K562 (cell line): ENCODE data around the gene GLRX5. TPM values are rescaled to one million over a fixed set of nuclear protein-coding genes. Genes with fewer than 3 reads are reported as not detected.

Source experiments
- CBFA2T3 ChIP-seq: fragments of 450-650 bp; IDR thresholded peaks from 2 replicates; pipeline ENCODE4 v1.6.1; 2017
- FOXM1 ChIP-seq, 2 experiments: fragments of 450-650 bp in 1 of 2; sonication (generic) in 1 of 2; formaldehyde crosslinking in 1 of 2; IDR thresholded peaks; 2 replicates each; pipeline versions ENCODE4 v1.6.1 to v1.9.0; 2017 to 2022; ENCODE audit warnings: low read depth in 2 of 2, mild to moderate bottlenecking in 2 of 2, missing genetic modification reagents in 1 of 2, moderate library complexity in 1 of 2
- JUNB ChIP-seq: fragments of 450-650 bp; formaldehyde crosslinking; conservative IDR thresholded peaks from 2 replicates; pipeline ENCODE4 v1.4.0; 2020; ENCODE audit warnings: mild to moderate bottlenecking
- KLF16 ChIP-seq: IDR thresholded peaks from 2 replicates; pipeline ENCODE4 v1.6.1; 2016; ENCODE audit warnings: antibody characterized with exemption
- NCOR1 ChIP-seq: fragments of 450-650 bp; IDR thresholded peaks from 2 replicates; pipeline ENCODE4 v1.6.1; 2016; ENCODE audit warnings: mild to moderate bottlenecking, moderate library complexity
- POLR2H ChIP-seq: IDR thresholded peaks from 2 replicates; pipeline ENCODE4 v1.6.1; 2016; ENCODE audit warnings: missing genetic modification characterization, low read depth, mild to moderate bottlenecking, control low read depth, missing compliant biosample characterization, moderate library complexity
- TAF9B ChIP-seq: fragments of 450-650 bp; IDR thresholded peaks from 2 replicates; pipeline ENCODE4 v1.6.1; 2018; ENCODE audit warnings: mild to moderate bottlenecking; ENCODE audit not compliant: partially characterized antibody
- TEAD4 ChIP-seq, 2 experiments: sonication (generic) in 1 of 2; formaldehyde crosslinking in 1 of 2; IDR thresholded peaks; 2 replicates each; pipeline versions ENCODE4 v1.6.1 to v1.8.0; 2012 to 2022; ENCODE audit warnings: borderline replicate concordance in 1 of 2, inconsistent platforms in 1 of 2, low read length in 1 of 2, mild to moderate bottlenecking in 1 of 2, missing genetic modification reagents in 1 of 2
- ZBTB7A ChIP-seq: IDR thresholded peaks from 2 replicates; pipeline ENCODE4 v1.6.1; 2011; ENCODE audit warnings: low read depth, mild to moderate bottlenecking, low read length, moderate library complexity, borderline replicate concordance; ENCODE audit not compliant: control insufficient read depth
- ZNF318 ChIP-seq, 2 experiments: fragments of 450-650 bp; IDR thresholded peaks; 2 replicates each; pipeline ENCODE4 v1.6.1; 2016; ENCODE audit warnings: mild to moderate bottlenecking in 2 of 2, borderline replicate concordance in 1 of 2, low read depth in 1 of 2, moderate library complexity in 1 of 2
- polyA plus RNA-seq, 8 experiments: library from polyadenylated mRNA; depleted of rRNA in 4 of 8; stranded (reverse) in 5 of 8; unstranded in 3 of 8; fragments of >200 nt; fragmentation: Nextera tagmentation in 2 of 8; fragmentation: Illumina TruSeq in 1 of 8; extraction: Ambion mirVana in 2 of 8; extraction: Trizol in 1 of 8; gene quantifications; 2 replicates each; pipeline versions ENCODE4 v1.2.1 to v1.2.3, GENCODE V29; 2011 to 2014; ENCODE audit warnings: inconsistent platforms in 1 of 8, missing spikeins in 1 of 8
- total RNA-seq, 7 experiments: library from RNA; depleted of rRNA in 6 of 7; stranded (reverse); fragments of >200 nt in 6 of 7; fragmentation: Illumina TruSeq in 2 of 7; extraction: Trizol in 2 of 7; gene quantifications; 2 replicates each; pipeline versions ENCODE4 v1.2.1 to v1.2.3, GENCODE V29; 2011 to 2021; ENCODE audit warnings: low replicate concordance in 1 of 7
- TF ChIP-seq, protein P1 (sequence below): fragments of 450-650 bp; IDR thresholded peaks from 2 replicates; pipeline ENCODE4 v1.6.1; 2017; ENCODE audit warnings: antibody characterized with exemption, mild to moderate bottlenecking

GLRX5 gene
- total and polyA plus RNA-seq, 9 of the 15 experiments (the other 6 are each of a cell fraction or from before 2014, with no cell fraction given): 16.7 to 96.8 (median 66.8) TPM

DNA sequence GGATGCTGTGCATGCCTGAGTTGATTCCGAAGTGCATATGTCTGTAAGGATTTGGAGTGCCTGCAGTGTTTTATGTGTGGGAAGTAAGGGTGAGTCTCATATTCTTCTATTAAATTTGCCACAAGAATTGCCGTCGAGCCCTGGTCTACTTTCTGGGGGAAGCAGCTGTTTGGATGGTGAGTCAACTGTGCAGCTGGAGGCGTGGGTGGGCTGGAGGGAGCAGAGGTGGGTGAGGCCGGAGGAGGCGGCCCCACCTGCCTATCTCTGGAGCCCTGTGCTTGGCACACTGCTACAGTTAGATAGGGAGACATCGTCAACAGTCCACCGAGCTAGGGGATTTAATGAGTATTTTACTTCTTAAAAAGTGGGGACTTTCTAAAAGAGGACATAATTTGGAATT is 9.7 kb downstream of the GLRX5 start (continued):
- TF ChIP-seq POLR2H (no peak), NCOR1 (peak; percentile 82), ZBTB7A (peak; percentile 42; the same call in 1 of the 2 replicates), ZNF318 (IDR thresholded peaks at IDR 0.05; ENCODE audit: borderline replicate concordance in 1 of 2, low read depth in 1 of 2) (no peak), FOXM1 (IDR thresholded peaks at IDR 0.05; ENCODE audit: low read depth) (peak; percentile 46; the same call in 1 of the 2 replicates), FOXM1 (CRISPR knock-in tag; IDR thresholded peaks at IDR 0.05; ENCODE audit: low read depth) (no peak), TEAD4 (IDR thresholded peaks at IDR 0.05; ENCODE audit: low read length) (peak; percentile 88), TEAD4 (CRISPR knock-in tag; IDR thresholded peaks at IDR 0.05; ENCODE audit: borderline replicate concordance) (no peak), KLF16 (peak; percentile 85), JUNB (CRISPR knock-in tag) (no peak), CBFA2T3 (peak; percentile 96), TAF9B (peak; percentile 88)
- TF ChIP-seq, protein P1, sequence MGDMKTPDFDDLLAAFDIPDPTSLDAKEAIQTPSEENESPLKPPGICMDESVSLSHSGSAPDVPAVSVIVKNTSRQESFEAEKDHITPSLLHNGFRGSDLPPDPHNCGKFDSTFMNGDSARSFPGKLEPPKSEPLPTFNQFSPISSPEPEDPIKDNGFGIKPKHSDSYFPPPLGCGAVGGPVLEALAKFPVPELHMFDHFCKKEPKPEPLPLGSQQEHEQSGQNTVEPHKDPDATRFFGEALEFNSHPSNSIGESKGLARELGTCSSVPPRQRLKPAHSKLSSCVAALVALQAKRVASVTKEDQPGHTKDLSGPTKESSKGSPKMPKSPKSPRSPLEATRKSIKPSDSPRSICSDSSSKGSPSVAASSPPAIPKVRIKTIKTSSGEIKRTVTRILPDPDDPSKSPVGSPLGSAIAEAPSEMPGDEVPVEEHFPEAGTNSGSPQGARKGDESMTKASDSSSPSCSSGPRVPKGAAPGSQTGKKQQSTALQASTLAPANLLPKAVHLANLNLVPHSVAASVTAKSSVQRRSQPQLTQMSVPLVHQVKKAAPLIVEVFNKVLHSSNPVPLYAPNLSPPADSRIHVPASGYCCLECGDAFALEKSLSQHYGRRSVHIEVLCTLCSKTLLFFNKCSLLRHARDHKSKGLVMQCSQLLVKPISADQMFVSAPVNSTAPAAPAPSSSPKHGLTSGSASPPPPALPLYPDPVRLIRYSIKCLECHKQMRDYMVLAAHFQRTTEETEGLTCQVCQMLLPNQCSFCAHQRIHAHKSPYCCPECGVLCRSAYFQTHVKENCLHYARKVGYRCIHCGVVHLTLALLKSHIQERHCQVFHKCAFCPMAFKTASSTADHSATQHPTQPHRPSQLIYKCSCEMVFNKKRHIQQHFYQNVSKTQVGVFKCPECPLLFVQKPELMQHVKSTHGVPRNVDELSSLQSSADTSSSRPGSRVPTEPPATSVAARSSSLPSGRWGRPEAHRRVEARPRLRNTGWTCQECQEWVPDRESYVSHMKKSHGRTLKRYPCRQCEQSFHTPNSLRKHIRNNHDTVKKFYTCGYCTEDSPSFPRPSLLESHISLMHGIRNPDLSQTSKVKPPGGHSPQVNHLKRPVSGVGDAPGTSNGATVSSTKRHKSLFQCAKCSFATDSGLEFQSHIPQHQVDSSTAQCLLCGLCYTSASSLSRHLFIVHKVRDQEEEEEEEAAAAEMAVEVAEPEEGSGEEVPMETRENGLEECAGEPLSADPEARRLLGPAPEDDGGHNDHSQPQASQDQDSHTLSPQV: peak; percentile 21; the same call in 1 of the 2 replicates
